GM12873 (cell line): Measurements from ENCODE around the gene ATP5ME.

ENCODE experiments used
- CTCF ChIP-seq: IDR thresholded peaks from 2 replicates; pipeline ENCODE4 v1.5.1; 2012; ENCODE audit warnings: low read depth, mild to moderate bottlenecking, moderate library complexity, low read length, control low read depth; ENCODE audit not compliant: insufficient read depth; ENCODE audit errors: missing control alignments

The ATP5ME gene

GRCh38 chr4:659851-660250 is 14.2 kb downstream of the ATP5ME start:
- TF ChIP-seq CTCF, result no peak

GRCh38 chr4:658681-659667 is 15.1 kb downstream of the ATP5ME start:
- TF ChIP-seq CTCF, result no peak

- TF ChIP-seq CTCF, result no peak
These were observed 16.0 kb downstream of the ATP5ME start for GRCh38 chr4:657834-658667.

GRCh38 chr4:657338-657833 is 16.7 kb downstream of the ATP5ME start:
- no peak for TF ChIP-seq CTCF

GRCh38 chr4:656436-657337 is 17.4 kb downstream of the ATP5ME start:
- no peak for TF ChIP-seq CTCF

GRCh38 chr4:655464-656151 is 18.5 kb downstream of the ATP5ME start:
- TF ChIP-seq CTCF, result no peak
